HCT116 (cell line): Measurements from ENCODE around the gene CFAP97. TPM values are rescaled to one million over a fixed set of nuclear protein-coding genes. Genes with fewer than 3 reads are reported as not detected.

Experiments used
- ATAC-seq: fragments of 200-7000 bp; cut with Tn5 transposase; 2 replicates; pipeline ENCODE4 v1.9.1; 2020; ENCODE audit warnings: mild to moderate bottlenecking, moderate library complexity
- BruUV-seq: library from RNA; stranded (reverse); fragments of 400-500 nt; replicated peaks from 2 replicates; lab custom pipeline; 2021; lab: Mats Ljungman, UMichigan
- CTCF ChIA-PET: fragments of 300-600 bp; sonication (Branson Sonifier 250); formaldehyde crosslinking; loops from one replicate; lab custom pipeline; 2021; ENCODE audit warnings: antibody characterized with exemption; lab: Charles Lee
- POLR2A ChIA-PET: fragments of 300-600, 350-600 bp; sonication (Branson Sonifier 250); formaldehyde crosslinking; loops from one replicate; lab custom pipeline; 2021; ENCODE audit warnings: antibody characterized with exemption; lab: Charles Lee
- RAD21 ChIA-PET, 2 experiments: fragments of 300-600 bp; sonication (Branson Sonifier 250); formaldehyde crosslinking; loops; one replicate each; lab custom pipeline; 2023; ENCODE audit warnings: low total read pairs in 2 of 2; ENCODE audit not compliant: uncharacterized antibody in 2 of 2, unreplicated experiment in 2 of 2, low non-redundant PET in 1 of 2; lab: Charles Lee
- DNase-seq: peaks from one replicate; pipeline ENCODE4 v3.0.0-alpha.2; 2010; ENCODE audit warnings: low read depth, low spot score
- H2AFZ ChIP-seq: fragments of 200-600 bp; shearing (Covaris generic), sonication (generic); 2 replicates; pipeline ENCODE4 v1.6.1; 2017; ENCODE audit warnings: low read depth, mixed run types, mixed read lengths, antibody characterized with exemption, low read length; ENCODE audit not compliant: poor library complexity, severe bottlenecking
- H3K27ac ChIP-seq: 2 replicates; pipeline ENCODE4 v1.5.1; 2012; ENCODE audit warnings: low read depth, low read length
- H3K27me3 ChIP-seq: fragments of 200-600 bp; sonication (generic); 2 replicates; pipeline ENCODE4 v1.6.1; 2016; ENCODE audit warnings: mixed run types, low read length, mixed read lengths; ENCODE audit not compliant: insufficient read depth
- H3K36me3 ChIP-seq, 2 experiments: fragments of 200-500 bp in 1 of 2; fragments of 200-600 bp in 1 of 2; sonication (Bioruptor generic) in 1 of 2; sonication (generic) in 1 of 2; 2 replicates each; pipeline versions ENCODE4 v1.5.1 to v1.6.1; 2014 to 2016; ENCODE audit warnings: low read length in 2 of 2, inconsistent platforms in 1 of 2, mixed read lengths in 1 of 2, mixed run types in 1 of 2; ENCODE audit not compliant: insufficient read depth in 2 of 2, control insufficient read depth in 1 of 2
- H3K4me1 ChIP-seq, 2 experiments: fragments of 200-600 bp in 1 of 2; sonication (generic) in 1 of 2; 2 replicates each; pipeline versions ENCODE4 v1.5.1 to v1.6.1; 2012 to 2017; ENCODE audit warnings: low read length in 2 of 2, inconsistent platforms in 1 of 2, mild to moderate bottlenecking in 1 of 2, mixed read lengths in 1 of 2, mixed run types in 1 of 2, moderate library complexity in 1 of 2; ENCODE audit not compliant: insufficient read depth in 2 of 2, control insufficient read depth in 1 of 2
- H3K4me2 ChIP-seq: fragments of 200-600 bp; sonication (generic); 2 replicates; pipeline ENCODE4 v1.6.1; 2017; ENCODE audit warnings: mixed run types, low read length, mixed read lengths
- H3K4me3 ChIP-seq, 2 experiments: fragments of 200-600 bp in 1 of 2; sonication (generic) in 1 of 2; replicated peaks in 1 of 2; 2 replicates each; pipeline ENCODE4 v1.5.1; 2011 to 2016; ENCODE audit warnings: low read length in 2 of 2, control low read depth in 1 of 2, low read depth in 1 of 2, mild to moderate bottlenecking in 1 of 2, mixed read lengths in 1 of 2, mixed run types in 1 of 2
- H3K79me2 ChIP-seq: fragments of 200-600 bp; sonication (generic); 2 replicates; pipeline ENCODE4 v1.6.1; 2017; ENCODE audit warnings: mild to moderate bottlenecking, mixed run types, low read length, moderate library complexity, mixed read lengths; ENCODE audit not compliant: insufficient read depth
- H3K9ac ChIP-seq: fragments of 200-600 bp; sonication (generic); 2 replicates; pipeline ENCODE4 v1.6.1; 2016; ENCODE audit warnings: low read length, mixed read lengths
- H3K9me2 ChIP-seq: fragments of 200-600 bp; sonication (generic), shearing (Covaris generic); 2 replicates; pipeline ENCODE4 v1.6.1; 2017; ENCODE audit warnings: mixed run types, mild to moderate bottlenecking, moderate library complexity; ENCODE audit not compliant: insufficient read depth
- H3K9me3 ChIP-seq, 2 experiments: fragments of 200-500 bp in 1 of 2; fragments of 200-600 bp in 1 of 2; sonication (Bioruptor generic) in 1 of 2; sonication (generic) in 1 of 2; 2 replicates each; pipeline ENCODE4 v1.6.1; 2014 to 2017; ENCODE audit warnings: low read length in 2 of 2, mixed read lengths in 2 of 2, inconsistent platforms in 1 of 2, low read depth in 1 of 2, mild to moderate bottlenecking in 1 of 2, mixed run types in 1 of 2, moderate library complexity in 1 of 2; ENCODE audit not compliant: control insufficient read depth in 1 of 2, insufficient read depth in 1 of 2
- H4K20me1 ChIP-seq: fragments of 200-600 bp; sonication (generic), shearing (Covaris generic); 2 replicates; pipeline ENCODE4 v1.6.1; 2017; ENCODE audit warnings: mixed run types, mild to moderate bottlenecking, moderate library complexity; ENCODE audit not compliant: insufficient read depth
- CBX3 ChIP-seq: IDR thresholded peaks from 2 replicates; pipeline ENCODE4 v1.6.1; 2012; ENCODE audit warnings: low read depth
- MAX ChIP-seq: IDR thresholded peaks from 2 replicates; pipeline ENCODE4 v1.6.1; 2012
- POLR2AphosphoS5 ChIP-seq: IDR thresholded peaks from 2 replicates; pipeline ENCODE4 v1.6.1; 2011; ENCODE audit warnings: mild to moderate bottlenecking, low read depth, low read length, moderate library complexity
- REST ChIP-seq: IDR thresholded peaks from 2 replicates; pipeline ENCODE4 v1.6.1; 2012; ENCODE audit warnings: low read depth
- ZBTB33 ChIP-seq: IDR thresholded peaks from 2 replicates; pipeline ENCODE4 v1.6.1; 2011; ENCODE audit warnings: mild to moderate bottlenecking, low read length, moderate library complexity; ENCODE audit not compliant: insufficient replicate concordance; ENCODE audit errors: extremely low read depth
- ZFX ChIP-seq: fragments of 450-650 bp; IDR thresholded peaks from 2 replicates; pipeline ENCODE4 v1.6.1; 2017
- ZNF274 ChIP-seq: fragments of 200-500 bp; sonication (Bioruptor generic); IDR thresholded peaks from 2 replicates; pipeline ENCODE4 v1.6.1; 2014; ENCODE audit warnings: mild to moderate bottlenecking, low read depth, low read length, inconsistent platforms
- intact Hi-C: fragments of 100-400 bp; cut with micrococcal nuclease; formaldehyde crosslinking; loops from 2 replicates; pipeline ENCODE4 v1.10.0; 2022
- total RNA-seq: library from RNA; stranded (reverse); gene quantifications from one replicate; pipeline ENCODE4 v1.2.1, GENCODE V29; 2021; ENCODE audit not compliant: unreplicated experiment

Gene CFAP97
- total RNA-seq, 1 experiment from 2014 or later, result 57.7 TPM

- no peak for TF ChIP-seq REST
- no peak for TF ChIP-seq ZFX
- TF ChIP-seq POLR2AphosphoS5, result no peak
- no peak for TF ChIP-seq ZBTB33
- TF ChIP-seq MAX, result no peak
- no peak for TF ChIP-seq ZNF274
- TF ChIP-seq CBX3, result no peak
- TF ChIP-seq, all 23 proteins: peak for 0
- no peaks in the 10 kb centered on the region for H4K20me1 ChIP-seq
- no peak overlapping the region for H3K9ac ChIP-seq
- POLR2A ChIA-PET, result no interaction called here
- H3K4me3 ChIP-seq, result no peak overlapping the region
- CTCF ChIA-PET, result no interaction called here
- no TSS peak for BruUV-seq
- no peak overlapping the region for H2AFZ ChIP-seq
- peaks cover 0 to 3% of the 10 kb centered on the region in 2 experiments; a peak in 2 of 4 replicates for H3K9me3 ChIP-seq
- H3K4me2 ChIP-seq, result no peak overlapping the region
- intact Hi-C loops, result no loop called here
- H3K4me1 ChIP-seq, result 0 out of 4 replicates have a peak, but pooled peaks cover 0 to 5% of the 10 kb centered on the region in 2 experiments
- no peaks in the 10 kb centered on the region for H3K9me2 ChIP-seq
- ATAC-seq, result no peak
- RAD21 ChIA-PET, result no interaction called here
- no peaks in the 10 kb centered on the region for H3K36me3 ChIP-seq
- peaks cover 25% of the 10 kb centered on the region for H3K79me2 ChIP-seq
- no peak for DNase-seq
- no peaks in the 10 kb centered on the region for H3K27me3 ChIP-seq
- H3K27ac ChIP-seq, result no peak overlapping the region
These were observed 32.2 kb upstream of the CFAP97 start for GRCh38 chr4:185235843-185236503.
